Measurements from ENCODE around the gene PRKN. TPM values are rescaled to one million over a fixed set of nuclear protein-coding genes. Genes with fewer than 3 reads are reported as not detected.

PRKN gene
- total and polyA plus RNA-seq, 9 of the 15 experiments (the other 6 are each of a cell fraction or from before 2014, with no cell fraction given) = 0.03 to 0.96 (median 0.15) TPM; not detected in 2

DNA sequence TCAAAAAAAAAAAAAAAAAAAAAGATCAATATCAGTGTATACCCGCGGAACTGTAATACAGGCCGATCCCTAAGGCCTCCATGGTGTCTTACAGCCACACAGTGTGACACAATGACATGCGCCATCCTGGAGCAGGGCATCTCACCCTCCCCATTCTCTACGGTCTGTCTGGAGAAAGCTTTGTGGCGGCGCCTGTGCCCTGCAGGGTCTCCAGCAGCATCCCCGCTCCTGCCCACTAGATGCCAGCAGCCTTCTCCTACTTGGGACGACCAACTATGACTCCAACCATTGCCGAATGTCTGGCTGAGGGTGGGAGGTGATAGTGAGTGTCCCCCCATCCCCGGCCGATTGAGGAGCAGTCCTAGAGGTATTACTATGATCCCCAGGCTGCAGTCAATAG is 894.9 kb downstream of the PRKN start:
- intact Hi-C loops (cut with micrococcal nuclease) (no loop called here), in situ Hi-C loops (cut with MboI) (no loop called here)
- no peak for DNase-seq (ENCODE audit: extremely low read depth in 1 of 4, low spot score in 3 of 4)
- no peak for FAIRE-seq
- Histone ChIP-seq H3K9me3 (replicated peaks; ENCODE audit: control insufficient read depth, insufficient read depth, low read depth, low read length) (no peaks in the 10 kb centered on the region), H3K4me1 (replicated peaks in 1 of 2; ENCODE audit: control insufficient read depth in 2 of 2, insufficient read depth in 2 of 2, low read length in 2 of 2) (no peaks in the 10 kb centered on the region), H3K27ac (ENCODE audit: extremely low read depth, low read depth, low read length) (no peak overlapping the region), H3K9ac (ENCODE audit: insufficient read depth in 1 of 2, low read depth in 2 of 2, low read length in 2 of 2) (no peak overlapping the region), H3K79me2 (ENCODE audit: control insufficient read depth, insufficient read depth, low read length) (no peaks in the 10 kb centered on the region), H3K27me3 (ENCODE audit: control insufficient read depth in 2 of 2, insufficient read depth in 2 of 2, low read length in 2 of 2) (peaks cover 29 to 58% of the 10 kb centered on the region in 2 experiments), H3K4me3 (no peak overlapping the region), H4K20me1 (replicated peaks; ENCODE audit: control insufficient read depth, insufficient read depth, low read length) (no peaks in the 10 kb centered on the region; the same call in 1 of the 2 replicates), H3K9me1 (ENCODE audit: control insufficient read depth, insufficient read depth, low read length) (no peaks in the 10 kb centered on the region), H3K36me3 (ENCODE audit: control insufficient read depth, insufficient read depth, low read length) (no peaks in the 10 kb centered on the region), H2AFZ (ENCODE audit: low read depth, low read length) (no peak overlapping the region), H3K4me2 (ENCODE audit: insufficient read depth, low read length) (no peak overlapping the region)
- BruUV-seq (replicated peaks) = no TSS peak
- 2% methylated on average over 11 of the region's 12 CpGs for WGBS (ENCODE audit: insufficient coverage, low coverage, missing lambda C conversion rate)
- ChIA-PET POLR2A (interaction anchor here (0.9 kb wide), 1 partner anchor 13 kb away, joined by 3 read pairs; no protein-coding TSS in a partner anchor), CTCF (ENCODE audit: low intra/inter-chr PET ratio) (no interaction called here)
- no peak for TF ChIP-seq GTF2A2 (tag; IDR thresholded peaks at IDR 0.05)
- TF ChIP-seq, protein P1, sequence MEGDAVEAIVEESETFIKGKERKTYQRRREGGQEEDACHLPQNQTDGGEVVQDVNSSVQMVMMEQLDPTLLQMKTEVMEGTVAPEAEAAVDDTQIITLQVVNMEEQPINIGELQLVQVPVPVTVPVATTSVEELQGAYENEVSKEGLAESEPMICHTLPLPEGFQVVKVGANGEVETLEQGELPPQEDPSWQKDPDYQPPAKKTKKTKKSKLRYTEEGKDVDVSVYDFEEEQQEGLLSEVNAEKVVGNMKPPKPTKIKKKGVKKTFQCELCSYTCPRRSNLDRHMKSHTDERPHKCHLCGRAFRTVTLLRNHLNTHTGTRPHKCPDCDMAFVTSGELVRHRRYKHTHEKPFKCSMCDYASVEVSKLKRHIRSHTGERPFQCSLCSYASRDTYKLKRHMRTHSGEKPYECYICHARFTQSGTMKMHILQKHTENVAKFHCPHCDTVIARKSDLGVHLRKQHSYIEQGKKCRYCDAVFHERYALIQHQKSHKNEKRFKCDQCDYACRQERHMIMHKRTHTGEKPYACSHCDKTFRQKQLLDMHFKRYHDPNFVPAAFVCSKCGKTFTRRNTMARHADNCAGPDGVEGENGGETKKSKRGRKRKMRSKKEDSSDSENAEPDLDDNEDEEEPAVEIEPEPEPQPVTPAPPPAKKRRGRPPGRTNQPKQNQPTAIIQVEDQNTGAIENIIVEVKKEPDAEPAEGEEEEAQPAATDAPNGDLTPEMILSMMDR (IDR thresholded peaks at IDR 0.05 in 2 of 3, conservative IDR thresholded peaks at IDR 0.05 in 1 of 3; ENCODE audit: insufficient read depth in 2 of 3, low read depth in 1 of 3, low read length in 3 of 3) = 0 out of 6 replicates have a peak, but pooled peaks of 1 of the 3 experiments have one; percentile 8
- no peak for ATAC-seq
